Stimulated activated CD8-positive, alpha-beta memory T cell treated with anti-CD3 and anti-CD28 coated beads, Interleukin-15, amount 100 ng/mL, for 1 hour (primary cell): ENCODE measurements around the gene IL17B.

Source experiments
- DNase-seq: peaks from one replicate; pipeline ENCODE4 v3.0.0-alpha.2; 2020; ENCODE audit warnings: low read depth

IL17B gene

DNA sequence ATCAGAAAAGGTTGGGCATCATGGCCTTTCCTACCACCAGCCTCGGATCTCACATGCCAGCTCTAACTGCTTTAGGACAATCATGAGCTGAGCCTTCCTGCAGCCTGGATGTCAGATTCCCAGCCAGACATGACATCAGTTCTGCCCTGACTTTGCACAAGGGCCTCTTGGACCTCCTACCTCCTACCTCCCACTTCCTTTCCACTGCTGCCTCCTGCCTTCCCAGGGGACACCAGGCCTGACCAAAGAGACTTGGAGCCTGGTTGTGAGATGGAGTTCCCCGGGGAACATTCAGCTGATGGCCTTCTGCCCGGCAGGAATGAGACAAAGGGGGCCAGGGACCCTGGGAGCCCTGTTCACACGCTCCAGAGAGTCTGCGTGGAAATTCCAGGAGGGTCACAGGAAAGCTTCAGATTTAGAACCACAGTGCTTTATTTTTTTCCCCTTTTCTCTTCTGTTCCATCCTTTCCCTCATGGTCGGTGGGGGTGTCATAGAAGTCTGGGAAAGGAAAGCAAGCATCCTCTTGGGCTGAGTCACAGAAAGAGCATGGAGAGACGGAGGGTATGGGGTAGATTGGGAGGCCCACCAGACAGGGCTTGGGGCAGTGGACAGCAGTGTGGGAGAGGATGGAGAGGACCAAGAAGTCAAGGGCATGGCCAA lies 35.4 kb upstream of the IL17B start:
- DNase-seq, result no peak

DNA sequence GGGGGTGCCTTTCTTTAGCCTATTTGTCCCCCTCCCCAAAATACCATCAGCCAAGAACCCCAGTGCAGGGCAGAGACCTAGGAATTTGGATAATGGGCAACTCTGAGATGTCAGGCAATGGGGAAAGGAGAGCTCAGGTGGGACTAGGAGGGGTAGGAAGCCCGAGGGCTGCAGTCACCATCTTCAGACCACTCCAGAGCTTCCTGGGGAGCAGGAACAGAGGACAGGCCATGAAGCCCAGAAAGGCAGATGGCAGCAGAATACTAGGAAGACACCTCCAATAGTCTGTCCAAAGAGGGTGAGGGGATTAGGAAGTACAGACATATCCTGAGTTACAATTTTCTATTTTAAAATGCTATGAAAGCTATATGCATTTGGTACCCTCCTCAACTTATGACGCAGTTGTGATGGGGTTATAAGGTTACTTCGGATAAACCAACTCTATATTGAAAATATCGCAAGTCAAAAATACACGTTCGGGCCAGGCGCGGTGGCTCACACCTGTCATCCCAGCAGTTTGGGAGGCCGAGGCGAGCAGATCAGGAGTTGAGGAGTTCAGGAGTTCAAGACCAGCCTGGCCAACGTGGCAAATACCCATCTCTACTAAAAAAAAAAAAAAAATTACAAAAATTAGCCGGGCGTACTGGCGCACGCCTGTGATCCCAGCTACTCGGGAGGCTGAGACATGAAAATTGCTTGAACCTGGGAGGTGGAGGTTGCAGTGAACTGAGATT lies 34.6 kb upstream of the IL17B start:
- DNase-seq, result no peak

DNA sequence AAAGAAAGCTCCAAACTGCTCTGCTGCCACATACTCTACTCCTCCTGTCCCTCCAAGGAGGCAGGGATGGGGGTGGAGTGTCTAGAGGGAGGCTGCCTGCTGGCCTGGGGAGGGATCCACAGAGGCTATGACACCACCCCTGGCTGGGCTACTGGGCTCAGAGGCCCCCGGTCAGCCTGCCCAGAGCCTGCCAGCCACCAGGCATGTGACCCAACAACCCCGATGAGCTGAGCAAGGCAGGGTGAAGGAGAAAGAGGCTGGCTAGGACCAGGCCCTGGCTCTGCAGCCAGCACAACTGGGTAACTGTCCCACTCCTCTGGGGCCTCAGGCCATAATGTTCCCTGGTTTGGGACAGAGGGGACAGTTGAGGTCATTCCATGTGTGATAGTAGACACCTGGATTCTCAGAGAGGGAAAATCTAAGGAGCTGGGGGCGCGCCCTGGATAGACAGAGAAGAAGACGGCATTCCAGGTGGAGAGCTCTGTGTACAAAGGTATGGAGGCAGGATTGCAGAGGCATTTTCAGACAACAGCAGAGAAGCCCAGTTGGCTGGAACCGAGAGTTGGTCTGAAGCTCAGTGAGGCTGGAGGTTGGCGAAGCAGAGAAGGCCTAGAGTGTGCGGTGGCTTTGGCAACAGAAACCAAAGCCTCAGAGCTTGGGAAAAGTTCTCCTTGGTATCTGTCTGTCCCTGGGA lies 33.8 kb upstream of the IL17B start:
- no peak for DNase-seq

DNA sequence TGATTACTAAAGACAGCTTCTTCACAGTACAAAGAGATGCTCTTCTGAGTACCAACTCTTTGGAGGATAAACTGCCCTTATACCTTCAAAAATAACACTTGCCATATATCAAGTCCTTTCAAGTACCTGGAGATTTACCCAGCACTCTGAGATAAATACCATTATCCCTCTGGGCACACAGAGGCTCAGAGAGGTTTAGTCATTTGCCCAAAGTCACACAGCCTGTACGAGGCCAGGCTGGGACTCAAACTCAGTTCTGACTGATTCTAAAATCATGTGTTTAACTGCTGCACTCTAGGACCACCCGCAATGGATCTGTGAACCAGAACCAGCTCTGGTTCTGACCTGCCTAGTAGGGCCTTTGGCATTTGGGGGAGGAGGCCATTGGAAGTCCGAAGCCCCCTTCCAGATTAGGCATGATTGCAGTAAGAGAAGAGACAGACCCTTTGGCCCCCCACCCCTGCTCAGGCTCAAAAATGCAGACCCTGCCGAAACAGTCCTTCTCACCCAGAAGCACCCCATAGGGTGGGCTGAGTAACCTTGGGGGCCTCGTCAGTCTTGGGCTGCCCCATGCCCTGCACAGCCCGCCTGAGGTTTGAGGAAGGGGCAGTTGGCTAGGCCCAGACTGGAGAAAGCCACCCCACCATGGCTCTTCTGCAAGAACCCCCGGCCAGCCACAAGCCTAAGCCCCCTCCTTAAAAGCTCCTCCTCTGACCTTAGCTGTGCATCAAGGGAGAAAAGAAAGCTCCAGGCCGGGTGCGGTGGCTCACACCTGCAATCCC lies 32.8 kb upstream of the IL17B start:
- DNase-seq, result no peak

DNA sequence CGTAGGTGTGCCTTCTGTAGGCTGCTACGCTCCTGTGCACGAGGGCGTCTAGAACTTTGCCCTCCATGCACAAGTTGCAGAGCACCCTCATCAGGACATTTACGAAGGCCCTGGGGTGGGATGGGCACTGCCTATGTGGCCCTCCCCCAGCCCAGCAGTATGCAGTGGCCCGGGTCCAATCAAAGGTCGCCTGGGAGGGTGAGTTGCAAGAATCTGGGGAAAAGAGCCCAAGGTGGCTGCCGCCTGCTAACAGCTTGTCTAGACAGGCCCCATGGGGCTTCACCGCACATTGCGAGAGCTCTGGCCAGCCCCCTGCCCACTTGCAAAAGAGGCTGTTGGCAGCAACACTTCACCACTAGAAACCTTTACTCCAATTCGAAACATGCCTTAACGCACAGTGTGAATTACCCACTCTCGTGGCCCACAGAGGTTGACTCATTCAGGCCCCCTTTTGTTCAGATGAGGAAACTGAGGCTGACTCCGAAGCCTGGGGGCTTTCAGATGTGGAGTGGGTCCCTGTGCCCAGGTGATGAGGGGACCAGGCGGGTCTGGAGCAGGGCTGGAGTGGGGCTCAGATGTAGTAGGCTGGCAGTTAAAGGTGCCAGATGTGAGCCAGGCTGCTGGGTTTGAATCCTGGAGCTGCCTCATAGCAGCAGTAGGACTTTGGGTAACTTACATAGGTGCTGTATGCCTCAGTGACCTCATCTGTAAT lies 31.8 kb upstream of the IL17B start:
- no peak for DNase-seq

DNA sequence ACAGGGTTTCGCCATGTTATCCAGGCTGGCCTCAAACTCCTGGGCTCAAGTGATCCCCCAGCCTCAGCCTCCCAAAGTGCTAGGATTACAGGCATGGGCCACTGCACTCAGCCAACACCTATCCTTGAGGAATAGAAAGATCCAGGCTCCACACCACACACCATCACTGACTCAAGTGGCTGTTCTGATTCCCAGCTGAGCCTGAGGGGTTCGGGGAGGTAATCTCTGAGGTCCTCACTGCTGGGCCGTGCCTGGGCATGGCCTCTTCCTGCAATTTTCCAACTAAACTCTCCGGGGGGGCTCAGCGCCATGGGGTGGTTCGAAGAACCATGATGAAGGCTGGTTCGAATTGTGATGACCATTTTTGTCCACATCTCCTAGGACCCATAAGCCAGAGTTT lies 31.0 kb upstream of the IL17B start:
- no peak for DNase-seq

DNA sequence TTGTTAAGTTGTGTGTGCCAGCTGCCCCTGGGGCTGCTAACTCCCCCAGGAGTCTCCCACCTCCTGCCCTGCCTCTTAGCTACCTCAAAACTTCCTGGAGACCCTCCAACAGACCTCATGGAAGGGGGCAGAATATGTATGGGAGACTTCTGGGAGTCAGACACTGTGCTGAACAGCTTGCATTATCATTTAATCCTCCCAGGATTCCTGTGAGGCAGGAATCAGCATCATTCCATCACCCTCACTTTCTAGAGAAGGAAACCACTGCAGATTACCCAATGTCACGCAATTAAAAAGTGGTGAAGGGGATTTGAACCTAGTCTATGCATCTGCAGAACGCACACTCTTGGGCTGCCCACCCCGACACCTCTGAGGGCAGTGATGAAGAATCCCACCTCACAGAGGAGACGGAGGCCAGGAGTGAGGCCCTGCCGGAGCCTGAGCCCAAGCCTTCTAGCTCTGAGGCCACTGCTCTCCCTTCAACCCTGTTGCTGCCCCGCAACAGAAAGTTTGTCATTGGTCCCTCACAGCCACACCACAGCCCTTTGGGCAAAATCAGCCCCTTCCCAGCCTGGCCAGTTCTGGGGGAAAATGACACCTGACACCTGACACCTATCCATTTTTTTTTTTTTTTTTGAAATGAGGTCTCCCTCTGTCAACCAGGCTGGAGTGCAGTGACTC lies 30.3 kb upstream of the IL17B start:
- no peak for DNase-seq

DNA sequence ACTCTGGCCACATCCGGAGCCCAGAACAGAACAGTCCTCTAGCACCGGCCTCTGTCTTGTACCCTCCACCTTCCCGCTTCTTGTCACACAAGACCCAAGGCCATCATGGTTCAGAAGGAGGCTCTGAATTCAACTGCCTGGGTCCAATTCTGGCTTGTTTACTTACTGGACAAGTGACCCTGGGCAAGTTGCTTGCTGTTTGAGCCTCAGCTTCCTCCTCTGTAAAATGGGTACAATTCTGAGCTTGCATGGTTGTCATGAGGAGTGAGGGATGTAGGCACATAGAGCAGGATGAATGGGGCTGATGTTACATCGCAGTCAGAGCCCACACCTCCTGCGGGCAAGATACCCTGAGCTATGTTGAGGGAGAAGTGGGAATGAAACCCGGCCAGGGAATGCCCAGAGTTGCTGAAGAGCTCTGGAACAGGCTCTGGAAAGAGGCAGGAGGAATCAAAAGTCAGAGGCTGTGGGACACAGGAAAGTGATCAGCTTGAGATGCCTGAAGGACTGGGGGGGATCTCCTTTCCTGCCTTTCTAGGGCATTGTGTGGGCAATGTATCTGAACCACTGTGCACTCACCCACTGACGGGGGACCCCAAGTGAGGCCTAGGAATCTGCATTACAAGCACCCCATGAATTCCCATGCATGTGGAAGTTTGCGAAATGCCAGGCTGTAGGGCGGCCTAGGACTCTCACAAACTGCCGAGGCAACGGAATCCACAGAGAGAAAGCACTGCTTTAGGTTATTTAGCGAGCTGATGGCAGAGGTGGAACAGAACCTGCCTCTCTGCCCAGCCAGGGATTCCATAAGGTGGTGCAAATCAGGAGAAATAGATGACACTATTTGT lies 29.4 kb upstream of the IL17B start:
- no peak for DNase-seq

DNA sequence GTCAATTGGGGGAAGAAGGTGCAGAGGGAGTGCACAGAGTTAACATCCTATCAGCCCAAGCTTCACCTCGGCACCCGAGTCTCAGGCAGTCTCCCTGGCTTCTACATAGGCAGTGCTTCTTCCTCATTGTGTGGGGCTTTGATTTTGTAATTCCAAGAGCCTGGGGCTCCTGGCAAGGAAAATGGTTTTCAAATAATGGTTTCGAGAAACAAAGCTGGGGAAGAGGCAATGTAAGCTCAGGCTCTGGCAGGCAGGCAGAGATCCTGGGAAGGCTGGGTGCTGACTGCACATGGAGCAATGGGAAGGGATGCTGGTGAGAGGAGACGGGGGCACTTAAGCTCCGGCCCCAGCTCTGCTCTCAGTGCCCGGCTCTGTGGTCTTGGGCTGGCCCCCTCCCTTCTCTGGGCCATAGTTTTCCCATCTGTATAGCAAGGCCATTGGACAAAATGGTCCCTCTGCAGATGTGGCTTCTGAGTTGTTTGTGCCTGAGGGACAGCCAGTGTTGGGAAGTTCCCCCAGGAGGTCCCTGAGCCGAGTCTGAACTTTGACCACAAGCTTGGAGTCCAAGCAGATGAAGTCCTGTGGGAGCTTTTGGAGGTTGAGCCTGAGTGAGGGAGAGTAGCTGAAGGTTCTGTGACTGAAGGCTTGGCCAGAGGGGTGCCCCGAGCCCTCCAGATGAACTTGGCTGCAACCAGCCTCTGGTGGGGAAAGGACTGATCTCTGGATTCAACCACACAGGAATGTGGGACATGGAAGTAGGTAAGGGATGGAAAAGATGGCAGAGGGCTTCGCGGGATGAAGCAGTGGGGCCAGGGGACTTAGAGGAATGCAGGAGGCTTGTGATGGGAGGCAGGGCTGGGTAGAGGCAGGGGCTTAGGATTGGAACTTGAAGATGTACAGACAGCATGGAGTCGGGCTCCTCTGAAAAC lies 28.5 kb upstream of the IL17B start:
- DNase-seq, result no peak

DNA sequence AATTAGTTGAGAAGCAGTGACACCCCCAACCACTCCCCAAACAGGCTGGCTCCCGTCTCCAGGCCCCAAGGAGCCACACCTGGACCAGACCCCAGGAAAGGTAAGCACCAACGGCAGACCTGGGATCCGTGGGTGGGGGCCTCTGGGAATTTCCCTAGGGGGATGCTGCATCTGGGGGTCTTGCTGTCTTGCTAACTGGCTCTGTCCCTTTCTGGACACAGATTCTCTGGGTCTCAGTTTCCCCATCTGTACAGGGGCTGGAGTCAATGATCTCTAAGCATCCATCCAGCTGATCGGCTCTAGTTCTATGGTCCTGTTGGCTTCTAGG lies 27.9 kb upstream of the IL17B start:
- DNase-seq, result no peak

DNA sequence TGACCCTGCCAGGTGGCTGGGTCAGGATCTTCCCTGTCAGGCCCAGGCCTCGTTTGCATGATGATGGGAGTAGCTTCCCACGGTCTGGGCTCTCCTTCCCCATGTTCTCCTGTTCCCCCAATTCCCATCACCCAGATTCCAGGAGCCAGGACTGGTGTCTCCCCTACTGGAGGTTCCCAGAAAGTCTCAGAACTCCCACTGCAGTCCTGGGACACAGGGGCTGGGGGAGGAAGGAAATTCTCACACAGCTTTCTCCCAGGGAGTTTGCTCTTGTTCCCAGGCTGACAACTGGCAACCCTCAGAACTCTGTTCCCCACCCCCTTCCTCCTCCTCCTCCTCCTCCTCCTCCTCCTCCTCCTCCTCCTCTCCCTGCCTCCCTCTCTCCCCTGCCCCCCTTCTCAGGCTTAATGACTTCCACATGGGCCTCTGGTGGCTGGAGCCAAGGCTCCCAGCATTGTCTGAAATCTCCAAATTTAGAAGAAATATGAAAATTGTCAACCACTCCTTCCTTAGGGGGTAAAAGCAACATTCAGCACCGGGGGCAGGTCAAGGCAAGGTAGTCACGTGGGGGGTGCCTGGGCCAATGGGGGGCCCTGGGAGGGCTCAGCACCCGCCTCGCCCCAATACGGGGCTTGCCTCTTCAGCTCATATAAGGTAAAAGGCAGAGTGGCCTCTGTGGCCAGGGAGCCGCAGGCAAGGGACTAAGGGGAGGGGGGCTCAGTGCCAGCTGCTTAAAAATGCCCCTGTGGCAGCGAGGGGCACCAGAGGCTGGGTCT lies 27.3 kb upstream of the IL17B start:
- no peak for DNase-seq

DNA sequence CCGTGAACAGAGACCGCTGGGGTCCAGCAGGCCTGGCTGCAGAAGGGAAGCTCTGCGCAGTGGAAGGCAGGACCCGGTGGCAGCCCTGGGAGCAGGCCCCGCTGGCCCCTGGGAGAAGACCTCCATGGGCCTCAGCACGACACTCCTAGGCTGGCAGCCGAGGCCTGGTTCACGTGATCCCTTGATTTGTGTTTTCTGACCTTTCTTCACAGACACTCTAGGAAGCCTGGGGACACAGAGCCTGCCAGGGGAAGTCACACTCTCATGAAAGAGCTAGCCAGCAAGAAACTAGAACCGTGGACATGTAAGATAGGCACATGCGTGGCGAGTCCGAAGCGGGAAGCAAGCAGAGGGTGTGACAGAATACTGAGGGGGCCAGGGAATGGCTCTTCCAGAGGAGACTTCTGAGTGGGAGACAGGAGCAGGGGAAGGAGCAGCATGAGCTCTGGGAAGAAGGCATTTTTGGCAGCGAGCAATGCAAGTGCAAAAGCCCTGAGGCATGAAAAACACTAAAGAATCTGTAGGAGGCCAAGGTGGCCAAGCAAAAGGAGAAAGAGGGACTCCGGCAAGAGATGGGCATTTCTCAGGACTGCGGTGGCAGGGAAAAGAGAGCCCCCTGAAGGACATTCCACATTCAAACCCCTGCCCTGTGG lies 26.6 kb upstream of the IL17B start:
- DNase-seq, result no peak

DNA sequence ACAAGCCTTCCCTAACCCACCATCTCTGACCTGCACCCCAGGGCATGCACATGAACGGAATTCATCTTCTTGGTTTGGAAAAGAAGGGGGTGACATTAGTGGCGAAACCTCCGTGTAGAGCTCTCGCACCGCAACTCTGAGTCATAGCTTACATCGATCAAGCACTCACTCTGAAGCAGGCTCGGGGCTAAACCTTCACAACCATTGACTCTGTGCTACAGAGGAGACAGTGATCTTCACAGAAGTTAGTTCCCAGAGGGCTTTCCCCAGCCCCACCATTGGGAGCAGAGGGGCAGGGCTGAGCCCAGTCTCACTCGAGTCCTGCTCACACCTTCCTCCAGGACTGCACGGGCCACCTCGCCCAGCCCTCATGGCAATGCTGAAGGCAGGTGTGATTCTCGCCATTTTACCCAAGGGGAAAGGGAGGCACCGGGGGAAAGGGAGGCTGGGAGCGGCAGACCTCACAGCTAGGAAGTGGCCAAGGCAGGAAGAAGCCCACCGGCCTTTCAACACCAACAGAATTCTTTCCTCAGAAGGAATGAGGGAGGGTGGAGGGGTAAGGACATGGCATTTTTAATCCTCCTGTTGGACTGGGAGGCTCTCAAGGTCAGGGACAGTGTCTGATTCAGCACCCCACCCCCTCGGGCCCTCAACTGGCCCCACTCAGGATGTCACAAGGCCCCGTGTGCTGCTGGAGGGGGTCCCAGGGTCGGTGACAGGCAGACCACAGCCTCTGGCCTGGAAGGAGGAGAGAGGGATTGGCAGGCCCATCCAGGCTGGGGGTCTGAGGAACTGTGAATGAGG lies 25.9 kb upstream of the IL17B start:
- no peak for DNase-seq

DNA sequence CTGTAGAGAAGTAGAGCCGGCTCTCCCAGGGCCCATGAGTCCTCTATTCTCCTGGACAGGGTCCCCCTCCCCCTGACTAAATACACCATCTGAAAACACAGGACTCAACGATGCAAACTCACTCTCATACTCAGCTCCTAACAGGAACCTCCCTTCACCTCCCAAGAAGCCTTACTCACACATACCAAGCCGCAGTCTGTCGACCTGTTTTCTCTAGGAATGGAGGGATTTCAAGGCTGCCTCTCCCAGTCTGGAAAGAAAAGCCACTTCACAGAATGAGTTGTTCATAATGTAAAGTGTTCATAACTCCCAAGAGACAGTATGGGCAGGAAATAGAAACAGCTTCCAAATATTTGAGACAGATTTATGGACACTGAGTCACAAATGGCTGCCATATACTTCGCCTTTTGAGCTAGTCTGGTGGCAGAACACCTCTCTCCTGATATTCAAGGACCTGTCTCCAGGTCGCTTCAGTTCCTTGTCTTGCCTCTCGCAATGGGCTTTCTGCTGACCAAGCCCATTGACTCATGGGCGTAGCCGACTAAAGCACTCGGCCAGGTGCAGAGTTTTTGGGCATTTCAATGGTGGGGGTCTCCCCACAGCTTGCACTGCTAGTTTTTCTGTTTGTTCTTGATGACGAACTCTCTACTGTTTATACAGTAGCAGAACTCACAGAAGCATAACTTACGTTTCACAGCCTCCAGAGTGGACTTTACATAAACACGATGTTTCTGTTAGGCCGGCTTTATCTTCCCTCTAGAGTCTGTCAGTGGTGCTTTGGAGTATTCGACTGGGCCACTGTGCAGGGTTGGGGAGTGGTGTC lies 25.0 kb upstream of the IL17B start:
- DNase-seq, result no peak

DNA sequence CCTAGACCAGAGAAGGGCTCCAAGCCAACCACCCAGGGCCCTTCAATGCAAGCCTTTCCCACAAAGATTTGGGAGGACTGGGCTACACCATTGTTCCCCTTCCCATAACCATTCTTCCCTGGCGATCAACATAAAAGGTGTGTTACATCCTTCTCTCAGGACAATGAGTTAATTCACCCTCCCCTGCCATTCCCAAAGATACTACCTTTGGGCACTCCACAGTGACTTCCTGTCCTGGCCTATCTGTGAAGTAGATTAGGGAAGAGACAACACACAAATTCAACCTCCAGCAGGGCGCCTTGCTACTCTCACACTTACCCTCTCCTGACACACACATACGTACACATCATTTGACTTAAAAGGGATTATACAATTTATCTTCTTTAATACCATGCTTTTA lies 23.2 kb upstream of the IL17B start:
- DNase-seq, result no peak

DNA sequence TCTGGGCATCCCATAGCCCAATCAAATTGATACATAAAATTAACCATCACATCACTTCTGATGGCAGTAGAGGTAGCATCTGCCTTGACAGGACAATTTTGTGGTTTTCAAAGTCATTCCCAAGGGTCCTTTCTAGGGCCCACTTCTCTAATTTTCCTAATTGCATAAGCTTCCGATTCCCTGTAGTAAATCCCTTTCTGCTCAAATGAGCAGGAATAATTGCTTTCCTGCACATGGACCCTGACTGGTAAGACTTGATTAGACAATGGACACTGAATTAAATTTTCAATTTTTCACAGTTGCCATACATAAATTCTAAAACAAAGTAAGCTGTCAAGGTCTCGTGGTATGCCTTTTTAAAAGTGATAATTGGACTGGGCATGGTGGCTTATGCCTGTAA lies 22.0 kb upstream of the IL17B start:
- DNase-seq, result no peak
